ENCODE results near the gene TLE5. TPM values are rescaled to one million over a fixed set of nuclear protein-coding genes. Genes with fewer than 3 reads are reported as not detected.
A peak's percentile ranks its signal among the peaks of the same experiment; 100 is the strongest.
"Not testable (repeated sequence)": the region's sequence is repeated elsewhere in the genome, so short reads cannot be mapped to it uniquely, and the experiment has no call there.

TLE5 gene
- total RNA-seq, 1 donor from 2014 or later: 629 TPM

GRCh38 chr19:3061182-3062161 is 823 bp downstream of the TLE5 start:
- peak; percentile 52 for DNase-seq (ENCODE audit: low spot score)

- DNase-seq (ENCODE audit: low spot score): no peak
Measured at GRCh38 chr19:3060857-3061181, 1.5 kb downstream of the TLE5 start.

GRCh38 chr19:3059653-3060052 is 2.6 kb downstream of the TLE5 start:
- no peak for DNase-seq (ENCODE audit: low spot score)

GRCh38 chr19:3058821-3059314 is 3.4 kb downstream of the TLE5 start:
- no peak for DNase-seq (ENCODE audit: low spot score)

- DNase-seq (ENCODE audit: low spot score): no peak
Measured at GRCh38 chr19:3058009-3058820, 4.1 kb downstream of the TLE5 start.

- peak; percentile 90 for DNase-seq (ENCODE audit: low spot score)
Measured at GRCh38 chr19:3057275-3057714, 5.0 kb downstream of the TLE5 start.

GRCh38 chr19:3056417-3057088 is 5.7 kb downstream of the TLE5 start:
- no peak for DNase-seq (ENCODE audit: low spot score)

- peak; percentile 87 for DNase-seq (ENCODE audit: low spot score)
Measured at GRCh38 chr19:3055741-3056416, 6.4 kb downstream of the TLE5 start.

GRCh38 chr19:3054972-3055740 is 7.1 kb downstream of the TLE5 start:
- DNase-seq (ENCODE audit: low spot score): peak; percentile 66

GRCh38 chr19:3054265-3054971 is 7.9 kb downstream of the TLE5 start:
- no peak for DNase-seq (ENCODE audit: low spot score)

GRCh38 chr19:3053780-3054179 is 8.5 kb downstream of the TLE5 start:
- no peak for DNase-seq (ENCODE audit: low spot score)

- DNase-seq (ENCODE audit: low spot score): no peak
Measured at GRCh38 chr19:3053218-3053621, 9.1 kb downstream of the TLE5 start.

- not testable (repeated sequence) for DNase-seq (ENCODE audit: low spot score)
Measured at GRCh38 chr19:3050016-3050415, 12.3 kb downstream of the TLE5 start.

GRCh38 chr19:3049089-3049488 is 13.2 kb downstream of the TLE5 start:
- DNase-seq (ENCODE audit: low spot score): no peak

GRCh38 chr19:3048190-3048533 is 14.1 kb downstream of the TLE5 start:
- no peak for DNase-seq (ENCODE audit: low spot score)

- DNase-seq (ENCODE audit: low spot score): peak; percentile 83
Measured at GRCh38 chr19:3047496-3048189, 14.7 kb downstream of the TLE5 start.

- DNase-seq (ENCODE audit: low spot score): peak; percentile 37
Measured at GRCh38 chr19:3046698-3047495, 15.4 kb downstream of the TLE5 start.

- no peak for DNase-seq (ENCODE audit: low spot score)
Measured at GRCh38 chr19:3045885-3046697, 16.2 kb downstream of the TLE5 start.
